Brain microvascular endothelial cell (primary cell): Measurements from ENCODE around the gene ZBTB37.
"Not testable (repeated sequence)": the region's sequence is repeated elsewhere in the genome, so short reads cannot be mapped to it uniquely, and the experiment has no call there.

Experiments used
- DNase-seq: peaks from one replicate; pipeline ENCODE4 v3.0.0-alpha.2; 2020
- H3K27ac ChIP-seq: fragments of 250-450 bp; sonication (Bioruptor Pico); 2 replicates; pipeline ENCODE4 v1.5.1; 2020; ENCODE audit warnings: mild to moderate bottlenecking, moderate library complexity
- H3K27me3 ChIP-seq: fragments of 250-450 bp; sonication (Bioruptor Pico); replicated peaks from 2 replicates; pipeline ENCODE4 v1.5.1; 2020; ENCODE audit warnings: mild to moderate bottlenecking
- H3K36me3 ChIP-seq: fragments of 250-450 bp; sonication (Bioruptor Pico); replicated peaks from 2 replicates; pipeline ENCODE4 v1.5.1; 2020; ENCODE audit warnings: mild to moderate bottlenecking
- H3K4me3 ChIP-seq: 2 replicates; pipeline ENCODE4 v1.5.1; 2011; ENCODE audit warnings: low read depth, mild to moderate bottlenecking, control low read depth, low read length, moderate library complexity
- in situ Hi-C: cut with HindIII; loops from 2 replicates; pipeline ENCODE4 v1.10.0; 2017; ENCODE audit warnings: low sequenced_read_pairs, low pct_ligation_motif_present
- TF ChIP-seq, protein P1 (sequence below): IDR thresholded peaks from 2 replicates; pipeline ENCODE4 v1.5.1; 2011; ENCODE audit warnings: low read depth, mild to moderate bottlenecking, moderate library complexity, low read length, control low read depth, inconsistent platforms; ENCODE audit errors: missing control alignments

Gene ZBTB37

GRCh38 chr1:173876732-173877131, 8.6 kb downstream of the ZBTB37 start:
- TF ChIP-seq, protein P1, sequence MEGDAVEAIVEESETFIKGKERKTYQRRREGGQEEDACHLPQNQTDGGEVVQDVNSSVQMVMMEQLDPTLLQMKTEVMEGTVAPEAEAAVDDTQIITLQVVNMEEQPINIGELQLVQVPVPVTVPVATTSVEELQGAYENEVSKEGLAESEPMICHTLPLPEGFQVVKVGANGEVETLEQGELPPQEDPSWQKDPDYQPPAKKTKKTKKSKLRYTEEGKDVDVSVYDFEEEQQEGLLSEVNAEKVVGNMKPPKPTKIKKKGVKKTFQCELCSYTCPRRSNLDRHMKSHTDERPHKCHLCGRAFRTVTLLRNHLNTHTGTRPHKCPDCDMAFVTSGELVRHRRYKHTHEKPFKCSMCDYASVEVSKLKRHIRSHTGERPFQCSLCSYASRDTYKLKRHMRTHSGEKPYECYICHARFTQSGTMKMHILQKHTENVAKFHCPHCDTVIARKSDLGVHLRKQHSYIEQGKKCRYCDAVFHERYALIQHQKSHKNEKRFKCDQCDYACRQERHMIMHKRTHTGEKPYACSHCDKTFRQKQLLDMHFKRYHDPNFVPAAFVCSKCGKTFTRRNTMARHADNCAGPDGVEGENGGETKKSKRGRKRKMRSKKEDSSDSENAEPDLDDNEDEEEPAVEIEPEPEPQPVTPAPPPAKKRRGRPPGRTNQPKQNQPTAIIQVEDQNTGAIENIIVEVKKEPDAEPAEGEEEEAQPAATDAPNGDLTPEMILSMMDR = no peak
- in situ Hi-C loops = no loop called here
- H3K4me3 ChIP-seq = no peak overlapping the region
- H3K36me3 ChIP-seq = peaks cover 13% of the 10 kb centered on the region
- H3K27ac ChIP-seq = no peak overlapping the region
- DNase-seq = no peak
- H3K27me3 ChIP-seq = no peaks in the 10 kb centered on the region

GRCh38 chr1:173878251-173878650, 10.1 kb downstream of the ZBTB37 start:
- peaks cover 13% of the 10 kb centered on the region for H3K36me3 ChIP-seq
- no peak for DNase-seq
- in situ Hi-C loops = no loop called here
- TF ChIP-seq, protein P1 = no peak
- no peak overlapping the region for H3K27ac ChIP-seq
- H3K27me3 ChIP-seq = no peaks in the 10 kb centered on the region
- H3K4me3 ChIP-seq = no peak overlapping the region

GRCh38 chr1:173881117-173881516, 12.9 kb downstream of the ZBTB37 start:
- H3K27ac ChIP-seq, DNase-seq, in situ Hi-C loops, H3K27me3 ChIP-seq, H3K4me3 ChIP-seq: not testable (repeated sequence)
- peaks cover 17% of the 10 kb centered on the region for H3K36me3 ChIP-seq

- peaks cover 13% of the 10 kb centered on the region for H3K36me3 ChIP-seq
- TF ChIP-seq, protein P1 = no peak
- in situ Hi-C loops = no loop called here
- no peak overlapping the region for H3K27ac ChIP-seq
- no peak for DNase-seq
- no peak overlapping the region for H3K4me3 ChIP-seq
- no peaks in the 10 kb centered on the region for H3K27me3 ChIP-seq
Measured at GRCh38 chr1:173884701-173885100, 16.5 kb downstream of the ZBTB37 start.

- H3K4me3 ChIP-seq = no peak overlapping the region
- DNase-seq = no peak
- in situ Hi-C loops = no loop called here
- peaks cover 13% of the 10 kb centered on the region for H3K36me3 ChIP-seq
- TF ChIP-seq, protein P1 = no peak
- H3K27ac ChIP-seq = no peak overlapping the region
- H3K27me3 ChIP-seq = no peaks in the 10 kb centered on the region
Measured at GRCh38 chr1:173886746-173887611, 18.8 kb downstream of the ZBTB37 start.

DNA sequence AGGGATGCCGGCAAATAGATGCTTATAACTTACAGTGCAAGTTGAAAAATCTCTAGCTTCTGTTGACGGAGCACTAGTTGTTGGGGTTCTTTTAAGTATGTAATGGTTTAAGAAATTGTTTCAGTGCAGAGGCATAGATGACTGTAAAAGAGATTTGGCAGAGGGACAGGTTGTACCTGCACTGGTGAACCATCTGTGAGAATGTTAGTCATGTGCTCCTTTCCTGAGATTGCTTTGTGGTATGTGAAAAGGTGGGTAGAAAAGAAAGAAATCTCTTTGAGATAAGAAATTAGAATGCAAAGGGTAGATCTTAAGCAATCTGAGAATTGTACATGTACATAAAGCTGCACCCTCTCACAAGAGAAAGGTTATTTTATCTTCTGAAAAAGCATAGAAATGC, 19.4 kb downstream of the ZBTB37 start:
- H3K27me3 ChIP-seq = no peaks in the 10 kb centered on the region
- in situ Hi-C loops = no loop called here
- H3K36me3 ChIP-seq = peaks cover 13% of the 10 kb centered on the region
- DNase-seq = no peak
- TF ChIP-seq, protein P1 = no peak
- H3K4me3 ChIP-seq = no peak overlapping the region
- H3K27ac ChIP-seq = no peak overlapping the region
